Peyer's patch (tissue), 4 donors: Measurements from ENCODE around the gene SHISA8. TPM values are rescaled to one million over a fixed set of nuclear protein-coding genes. Genes with fewer than 3 reads are reported as not detected.

Experiments
- DNase-seq, 3 donors: peaks; one replicate each; pipeline ENCODE4 v3.0.0-alpha.2; 2017 to 2019
- H3K27ac ChIP-seq, 4 donors: fragments of 200-600 bp; sonication (generic); one replicate each; pipeline ENCODE4 v1.5.1; 2016 to 2019
- H3K27me3 ChIP-seq, 2 donors: fragments of 200-600 bp; sonication (generic); one replicate each; pipeline ENCODE4 v1.5.1; 2019
- H3K36me3 ChIP-seq, 3 donors: fragments of 200-600 bp; sonication (generic); one replicate each; pipeline ENCODE4 v1.5.1; 2016 to 2019
- H3K4me1 ChIP-seq, 4 donors: fragments of 200-600 bp; sonication (generic); one replicate each; pipeline ENCODE4 v1.5.1; 2016 to 2019
- H3K4me3 ChIP-seq, 4 donors: fragments of 200-600 bp; sonication (generic); 1 replicate in 3 of 4; 2 replicates in 1 of 4; pipeline ENCODE4 v1.5.1; 2016 to 2019; ENCODE audit warnings: mild to moderate bottlenecking in 1 of 4
- H3K9me3 ChIP-seq, 4 donors: fragments of 200-600 bp; sonication (generic); one replicate each; pipeline ENCODE4 v1.5.1; 2016 to 2019; ENCODE audit warnings: mild to moderate bottlenecking in 1 of 4
- CTCF ChIP-seq, 6 experiments: fragments of 450-650 bp in 4 of 6; fragments of 200-600 bp in 2 of 6; sonication (generic) in 1 of 6; IDR thresholded peaks; one replicate each; pipeline ENCODE4 v1.5.1; 2017 to 2019; ENCODE audit warnings: antibody characterized with exemption in 6 of 6, mild to moderate bottlenecking in 3 of 6, moderate library complexity in 1 of 6
- POLR2A ChIP-seq, 2 donors: fragments of 450-650 bp; IDR thresholded peaks; one replicate each; pipeline ENCODE4 v1.5.1; 2017; ENCODE audit warnings: antibody characterized with exemption in 2 of 2, mild to moderate bottlenecking in 2 of 2, moderate library complexity in 2 of 2
- total RNA-seq, 4 donors: library from RNA; depleted of rRNA; stranded (reverse); fragments of >200 nt; gene quantifications; one replicate each; pipeline ENCODE4 v1.1.0, GENCODE V29; 2016

The SHISA8 gene
- total RNA-seq, 4 donors from 2014 or later: not detected

DNA sequence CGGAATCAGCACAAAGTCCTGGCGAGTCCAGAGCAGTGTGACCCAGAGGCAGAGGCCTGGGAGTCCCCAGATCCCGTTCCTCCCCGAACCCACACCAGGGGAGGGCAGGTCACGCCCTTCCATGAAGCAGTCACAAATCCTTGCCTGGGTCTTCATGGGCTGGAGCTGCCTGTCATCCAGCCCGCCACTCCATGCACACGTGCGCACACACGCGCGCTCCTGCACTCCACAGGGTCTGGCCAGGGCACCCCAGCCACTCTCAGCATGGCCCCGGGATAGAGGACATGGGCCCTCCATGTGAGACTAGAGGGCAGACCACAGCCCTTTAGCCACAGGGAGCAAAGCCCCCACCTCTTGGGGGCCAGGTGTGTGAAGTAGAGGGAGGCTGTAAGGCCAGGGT, 17.5 kb upstream of the SHISA8 start:
- DNase-seq: no peak
- Histone ChIP-seq H3K9me3 (no peaks in the 10 kb centered on the region), H3K27ac (peak overlapping the region in 1 of 4 donors; percentile 88), H3K27me3 (no peaks in the 10 kb centered on the region), H3K4me3 (no peak overlapping the region), H3K4me1 (peaks cover 0 to 52% (median 6%) of the 10 kb centered on the region in 4 donors), H3K36me3 (no peaks in the 10 kb centered on the region)
- TF ChIP-seq CTCF (IDR thresholded peaks at IDR 0.05): no peak
- TF ChIP-seq POLR2A (IDR thresholded peaks at IDR 0.05): no peak

- no peaks in the 10 kb centered on the region for H3K36me3 ChIP-seq
- peak in 2 of 3 donors; percentile 66 to 68 for DNase-seq
- no peak overlapping the region for H3K4me3 ChIP-seq
- H3K4me1 ChIP-seq: peaks cover 0 to 54% (median 7%) of the 10 kb centered on the region in 4 donors
- peak overlapping the region in 1 of 4 donors; percentile 88 for H3K27ac ChIP-seq
- H3K27me3 ChIP-seq: peaks cover 0 to under 1% of the 10 kb centered on the region in 2 donors
- TF ChIP-seq CTCF (IDR thresholded peaks at IDR 0.05): no peak
- no peak for TF ChIP-seq POLR2A (IDR thresholded peaks at IDR 0.05)
- H3K9me3 ChIP-seq: no peaks in the 10 kb centered on the region
These were observed 16.9 kb upstream of the SHISA8 start for GRCh38 chr22:41931701-41932269.

- peak overlapping the region in 1 of 4 donors; percentile 100 for H3K27ac ChIP-seq
- TF ChIP-seq CTCF (IDR thresholded peaks at IDR 0.05) (no peak), POLR2A (IDR thresholded peaks at IDR 0.05) (no peak)
- no peaks in the 10 kb centered on the region for H3K9me3 ChIP-seq
- DNase-seq: peak in 2 of 3 donors; percentile 46 to 50
- H3K4me3 ChIP-seq: no peak overlapping the region
- H3K4me1 ChIP-seq: peaks cover 0 to 44% (median 14%) of the 10 kb centered on the region in 4 donors
- peaks cover 0 to 13% of the 10 kb centered on the region in 2 donors for H3K27me3 ChIP-seq
- H3K36me3 ChIP-seq: no peaks in the 10 kb centered on the region
These were observed 14.5 kb upstream of the SHISA8 start for GRCh38 chr22:41929418-41929810.

DNA sequence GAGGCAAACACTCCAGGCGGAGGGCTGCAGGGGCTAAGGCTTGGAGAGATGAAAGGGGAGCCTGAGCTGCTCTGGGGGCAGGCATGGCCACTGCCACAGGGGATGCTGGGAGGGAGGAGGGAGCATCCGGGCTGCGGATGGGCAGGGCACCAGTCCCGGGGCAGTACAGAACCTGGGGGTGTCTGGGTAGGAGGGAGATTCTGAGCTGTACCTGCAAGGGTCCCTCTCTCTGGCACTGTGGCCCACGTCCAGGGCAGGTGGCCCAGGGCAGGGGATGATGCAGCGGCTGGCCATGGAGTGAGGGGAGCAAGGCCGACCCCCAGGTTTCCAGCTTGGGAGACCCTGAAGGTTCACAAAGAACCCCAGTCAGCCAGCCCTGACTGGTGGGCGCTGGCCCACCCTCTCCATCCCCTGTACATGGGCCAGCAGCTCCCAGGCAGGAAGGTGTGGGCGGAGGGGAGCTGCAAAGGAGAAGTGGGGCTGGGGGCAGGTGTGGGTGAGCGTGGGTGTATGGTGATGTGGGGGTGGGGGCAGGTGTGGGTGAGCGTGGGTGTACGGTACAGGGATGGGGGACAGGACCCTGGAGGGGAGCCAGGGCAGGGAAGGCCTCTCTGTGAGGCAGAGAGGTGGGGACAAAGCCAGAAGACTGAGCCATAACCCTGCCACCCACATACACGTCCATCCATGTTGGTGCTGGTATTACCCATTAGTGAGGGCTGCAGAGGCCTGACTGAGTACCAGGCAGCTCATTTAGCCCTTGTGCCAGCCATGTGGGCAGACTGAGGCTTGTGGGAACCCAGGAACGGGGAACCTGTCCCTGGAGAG, 13.9 kb upstream of the SHISA8 start:
- H3K27ac ChIP-seq: peak overlapping the region in 2 of 4 donors; percentile 34 to 100
- peaks cover 0 to 45% (median 14%) of the 10 kb centered on the region in 4 donors for H3K4me1 ChIP-seq
- H3K27me3 ChIP-seq: peaks cover 0 to 13% of the 10 kb centered on the region in 2 donors
- no peaks in the 10 kb centered on the region for H3K36me3 ChIP-seq
- TF ChIP-seq CTCF (IDR thresholded peaks at IDR 0.05): no peak
- no peak for TF ChIP-seq POLR2A (IDR thresholded peaks at IDR 0.05)
- no peak overlapping the region for H3K4me3 ChIP-seq
- H3K9me3 ChIP-seq: no peaks in the 10 kb centered on the region
- peak in 2 of 3 donors; percentile 71 to 77 for DNase-seq

DNA sequence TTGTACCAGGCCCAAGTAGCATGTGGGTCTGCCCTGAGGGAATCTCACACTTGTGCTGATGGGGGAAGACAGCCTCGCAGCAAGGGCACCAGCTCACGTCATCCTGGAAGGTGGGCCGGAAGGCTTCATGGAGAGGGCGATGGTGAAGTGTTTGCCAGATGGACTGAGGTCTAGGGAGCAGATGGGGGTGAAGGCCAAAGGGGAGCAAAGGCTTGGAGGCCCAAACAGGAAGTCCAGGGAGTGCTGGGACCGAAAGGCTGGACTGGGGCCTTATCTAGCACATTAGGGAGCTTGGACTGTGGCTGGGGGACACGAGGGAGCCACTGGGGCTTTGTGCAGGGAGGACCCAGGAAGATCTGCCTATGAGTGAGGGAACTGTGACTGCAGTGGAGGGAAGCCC, 12.9 kb upstream of the SHISA8 start:
- Histone ChIP-seq H3K27ac (peak overlapping the region in 1 of 4 donors; percentile 100), H3K27me3 (peaks cover 0 to 13% of the 10 kb centered on the region in 2 donors)
- no peak for TF ChIP-seq CTCF (IDR thresholded peaks at IDR 0.05)
- no peak for TF ChIP-seq POLR2A (IDR thresholded peaks at IDR 0.05)

More for the DNA sequence above, 12.9 kb upstream of the SHISA8 start:
- H3K4me1 ChIP-seq: peaks cover 0 to 45% (median 13%) of the 10 kb centered on the region in 4 donors
- no peaks in the 10 kb centered on the region for H3K36me3 ChIP-seq
- H3K4me3 ChIP-seq: no peak overlapping the region
- DNase-seq: no peak
- no peaks in the 10 kb centered on the region for H3K9me3 ChIP-seq
